HUDEP-2 (cell line): Measurements from ENCODE around the gene RAB10.
A peak's percentile ranks its signal among the peaks of the same experiment; 100 is the strongest.
"Not testable (repeated sequence)": the region's sequence is repeated elsewhere in the genome, so short reads cannot be mapped to it uniquely, and the experiment has no call there.

ENCODE experiments used
- DNase-seq, 76 experiments: peaks; one replicate each; lab custom pipeline; 2025; ENCODE audit not compliant: unreplicated experiment in 76 of 76; lab: John Stamatoyannopoulos, UW

The RAB10 gene

GRCh38 chr2:26052740-26053139 is 18.9 kb downstream of the RAB10 start:
- no peak for DNase-seq

DNA sequence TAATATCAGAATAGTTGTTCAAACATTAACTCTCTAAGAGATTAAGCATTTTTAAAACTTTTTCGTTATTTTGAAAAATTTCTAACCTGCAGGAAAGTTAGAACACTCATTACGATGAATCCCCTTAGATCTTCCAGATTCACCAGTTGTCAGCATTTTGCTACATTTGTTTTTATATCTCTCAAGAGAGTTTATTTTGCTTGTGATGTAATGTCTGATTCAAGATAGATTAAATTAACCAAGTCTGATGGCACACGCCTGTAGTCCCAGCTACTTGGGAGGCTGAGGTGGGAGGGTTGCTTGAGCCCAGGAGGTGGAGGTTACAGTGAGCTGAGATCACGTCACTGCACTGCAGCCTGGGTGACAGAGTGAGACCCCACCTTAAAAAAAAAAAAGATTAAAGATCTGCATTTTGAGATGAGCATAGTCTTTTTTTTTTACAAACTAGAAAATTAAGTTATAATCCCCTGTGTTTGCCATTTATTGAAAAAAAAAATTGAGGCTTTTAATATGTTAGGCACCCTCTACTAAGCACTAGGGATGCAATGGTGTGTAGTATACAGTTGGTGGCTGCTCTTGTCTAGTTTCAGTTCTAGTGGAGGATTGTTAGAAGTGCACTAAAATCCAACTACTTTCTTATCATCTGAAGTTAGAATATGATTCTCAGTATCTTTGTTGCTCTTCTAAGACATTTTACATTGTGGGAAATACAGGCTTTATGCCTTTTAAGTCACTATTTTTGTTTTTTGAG is 20.9 kb downstream of the RAB10 start:
- DNase-seq, result no peak

GRCh38 chr2:26058390-26058789 is 24.5 kb downstream of the RAB10 start:
- no peak for DNase-seq

GRCh38 chr2:26059542-26059941 is 25.7 kb downstream of the RAB10 start:
- peak in 18 of 76 experiments; percentile 6 to 52 (median 32) for DNase-seq

- peak in 4 of 76 experiments; percentile 4 to 32 (median 13) for DNase-seq
Measured at GRCh38 chr2:26061539-26061938, 27.7 kb downstream of the RAB10 start.

- no peak for DNase-seq
Measured at GRCh38 chr2:26064846-26065245, 31.0 kb downstream of the RAB10 start.

DNA sequence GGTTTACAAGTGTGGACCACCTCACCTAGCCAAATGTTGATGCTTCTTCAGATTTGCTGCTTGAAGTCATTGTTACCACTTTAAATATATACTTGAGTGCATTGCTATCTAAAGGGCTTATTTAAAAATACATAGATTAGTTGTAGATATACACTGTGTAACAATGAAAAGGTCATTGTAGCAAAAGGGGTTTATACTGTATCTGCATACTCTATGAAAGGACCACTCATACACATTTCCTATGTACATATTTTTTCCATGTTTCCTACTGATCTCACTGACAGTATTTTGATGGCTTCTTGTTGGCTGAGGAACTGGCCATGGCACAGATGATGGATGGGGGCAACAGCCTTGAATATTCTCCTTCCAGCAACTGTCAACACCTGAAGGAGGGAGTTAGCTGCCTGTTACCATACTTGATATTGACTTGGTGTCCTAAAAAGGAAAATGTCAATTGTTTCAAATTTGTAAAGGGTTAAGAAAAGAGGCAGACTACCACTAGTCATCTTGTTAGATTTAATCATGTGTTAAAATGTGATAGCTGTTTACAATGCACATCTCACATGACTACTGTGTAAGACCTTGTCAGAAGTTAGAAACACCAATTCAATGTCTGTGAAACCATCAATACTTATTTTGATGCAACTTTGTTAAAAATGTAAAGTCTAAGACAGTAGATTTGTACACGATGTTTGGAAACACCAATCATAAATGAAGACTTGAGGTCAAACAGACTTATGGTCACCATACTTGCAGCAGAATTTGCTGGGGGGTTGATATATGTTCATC is 33.5 kb downstream of the RAB10 start:
- peak in 1 of 76 experiments; percentile 14 for DNase-seq

- no peak for DNase-seq
Measured at GRCh38 chr2:26067980-26068507, 34.2 kb downstream of the RAB10 start.

GRCh38 chr2:26068602-26069298 is 34.9 kb downstream of the RAB10 start:
- peak in 63 of 76 experiments; percentile 8 to 90 (median 67) for DNase-seq

- no peak for DNase-seq
Measured at GRCh38 chr2:26070730-26071129, 36.8 kb downstream of the RAB10 start.

- DNase-seq, result peak in 13 of 76 experiments; percentile 5 to 28 (median 16)
Measured at GRCh38 chr2:26072925-26073768, 39.3 kb downstream of the RAB10 start.

DNA sequence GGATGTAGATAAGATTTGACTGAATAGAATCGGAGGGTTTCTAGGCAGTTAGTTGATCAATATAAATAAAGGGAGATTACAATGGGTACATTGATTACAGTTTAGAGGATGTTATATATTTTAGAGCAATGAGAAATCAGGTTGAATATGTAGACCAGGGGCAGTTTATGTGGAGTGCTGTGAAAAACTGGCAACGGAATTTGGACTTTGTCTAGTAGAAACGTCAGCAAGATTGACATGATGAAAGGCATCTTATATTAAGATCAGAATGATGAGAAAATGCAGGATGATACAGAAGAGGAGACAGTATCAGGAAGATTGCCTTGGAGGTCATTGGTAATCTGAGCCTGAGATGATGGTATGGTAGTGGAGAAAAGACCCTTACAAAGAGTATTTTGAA is 39.9 kb downstream of the RAB10 start:
- no peak for DNase-seq

- DNase-seq, result no peak
Measured at GRCh38 chr2:26074676-26075075, 40.8 kb downstream of the RAB10 start.

GRCh38 chr2:26075173-26075572 is 41.3 kb downstream of the RAB10 start:
- DNase-seq, result no peak

DNA sequence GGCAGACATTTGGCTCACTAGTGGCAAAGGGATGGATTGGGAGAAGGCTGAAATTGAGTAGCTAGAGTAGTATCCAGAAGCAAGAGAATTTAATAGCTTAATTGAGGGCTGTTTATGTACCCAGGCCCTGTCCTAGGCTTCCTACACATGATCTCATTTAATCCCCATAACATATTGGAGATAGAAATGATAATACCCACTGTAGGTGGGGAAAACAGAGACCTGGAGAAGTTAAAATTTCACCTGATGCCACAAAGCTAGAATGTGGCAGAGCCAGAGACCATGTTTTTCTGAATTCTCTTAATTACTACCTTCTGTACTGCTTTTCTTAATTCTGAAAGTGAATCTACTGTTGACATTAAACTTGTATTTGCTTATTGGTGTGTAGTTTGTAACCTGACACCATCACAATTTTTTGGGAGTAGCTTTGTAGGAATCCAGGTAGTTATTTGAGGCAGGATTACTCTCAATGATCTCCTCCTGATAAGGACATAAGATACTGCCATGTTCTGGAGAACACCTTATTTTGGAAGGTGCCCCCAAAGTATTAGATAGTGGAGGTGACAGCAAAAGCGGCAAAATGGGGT is 42.2 kb downstream of the RAB10 start:
- no peak for DNase-seq

DNA sequence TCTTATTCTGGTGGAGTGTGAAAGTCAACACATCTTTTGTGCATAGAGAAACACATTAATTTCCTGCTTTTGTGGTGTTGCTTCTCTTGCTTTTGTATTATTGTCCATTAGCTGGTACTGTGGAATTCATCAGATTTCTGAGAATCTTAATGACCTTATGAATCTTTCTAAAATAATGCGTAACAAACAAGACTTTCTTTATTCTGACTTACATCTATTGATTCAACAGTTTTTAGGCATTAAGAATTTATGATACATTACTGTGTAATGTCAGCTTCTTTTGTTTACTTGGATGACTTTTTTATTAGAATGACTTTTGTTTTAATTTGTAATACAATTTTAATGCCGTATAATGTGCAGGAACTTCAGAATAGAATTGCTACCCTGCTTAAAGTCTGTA is 43.4 kb downstream of the RAB10 start:
- DNase-seq, result no peak

DNA sequence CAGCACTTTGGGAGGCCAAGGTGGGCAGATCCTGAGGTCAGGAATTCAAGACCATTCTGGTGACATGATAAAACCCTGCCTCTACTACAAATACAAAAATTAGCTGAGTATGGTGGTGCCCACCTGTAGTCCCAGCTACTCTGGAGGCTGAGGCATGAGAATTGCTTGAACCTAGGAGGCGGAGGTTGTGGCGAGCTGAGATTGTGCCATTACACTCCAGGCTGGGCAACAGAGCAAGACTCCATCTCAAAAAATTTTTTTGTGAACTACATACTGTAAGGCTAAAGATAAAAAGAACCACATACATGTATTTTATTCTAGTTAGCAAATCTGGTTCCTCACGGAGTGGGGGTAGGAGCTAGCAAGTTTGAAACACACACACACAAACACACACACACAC is 45.1 kb downstream of the RAB10 start:
- no peak for DNase-seq

GRCh38 chr2:26080356-26080755 is 46.5 kb downstream of the RAB10 start:
- no peak for DNase-seq

- DNase-seq, result not testable (repeated sequence)
Measured at GRCh38 chr2:26080925-26081324, 47.0 kb downstream of the RAB10 start.

DNA sequence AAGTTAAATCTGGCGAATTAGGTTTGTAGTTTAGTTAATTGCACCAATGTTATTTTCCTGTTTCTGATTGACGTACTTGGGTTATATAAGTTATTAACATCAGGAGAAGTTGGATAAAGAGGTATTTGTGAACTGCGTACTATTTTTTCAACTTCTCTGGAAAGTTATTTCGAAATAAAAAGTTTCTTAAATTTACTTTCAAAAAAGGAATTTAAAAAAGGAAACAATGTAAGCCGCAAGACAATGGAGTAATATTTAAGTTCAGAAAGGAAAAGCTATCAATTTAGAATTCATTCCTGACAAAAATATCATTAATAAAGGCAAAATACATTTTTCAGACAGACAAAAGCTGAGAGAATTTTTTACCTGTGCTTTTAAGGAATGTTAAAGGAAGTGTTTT is 47.7 kb downstream of the RAB10 start:
- no peak for DNase-seq
